RPMI8226 (cell line): Measurements from ENCODE around the gene POU2F3.

ENCODE experiments used
- DNase-seq: peaks from one replicate; pipeline ENCODE4 v3.0.0-alpha.2; 2015

The POU2F3 gene

DNA sequence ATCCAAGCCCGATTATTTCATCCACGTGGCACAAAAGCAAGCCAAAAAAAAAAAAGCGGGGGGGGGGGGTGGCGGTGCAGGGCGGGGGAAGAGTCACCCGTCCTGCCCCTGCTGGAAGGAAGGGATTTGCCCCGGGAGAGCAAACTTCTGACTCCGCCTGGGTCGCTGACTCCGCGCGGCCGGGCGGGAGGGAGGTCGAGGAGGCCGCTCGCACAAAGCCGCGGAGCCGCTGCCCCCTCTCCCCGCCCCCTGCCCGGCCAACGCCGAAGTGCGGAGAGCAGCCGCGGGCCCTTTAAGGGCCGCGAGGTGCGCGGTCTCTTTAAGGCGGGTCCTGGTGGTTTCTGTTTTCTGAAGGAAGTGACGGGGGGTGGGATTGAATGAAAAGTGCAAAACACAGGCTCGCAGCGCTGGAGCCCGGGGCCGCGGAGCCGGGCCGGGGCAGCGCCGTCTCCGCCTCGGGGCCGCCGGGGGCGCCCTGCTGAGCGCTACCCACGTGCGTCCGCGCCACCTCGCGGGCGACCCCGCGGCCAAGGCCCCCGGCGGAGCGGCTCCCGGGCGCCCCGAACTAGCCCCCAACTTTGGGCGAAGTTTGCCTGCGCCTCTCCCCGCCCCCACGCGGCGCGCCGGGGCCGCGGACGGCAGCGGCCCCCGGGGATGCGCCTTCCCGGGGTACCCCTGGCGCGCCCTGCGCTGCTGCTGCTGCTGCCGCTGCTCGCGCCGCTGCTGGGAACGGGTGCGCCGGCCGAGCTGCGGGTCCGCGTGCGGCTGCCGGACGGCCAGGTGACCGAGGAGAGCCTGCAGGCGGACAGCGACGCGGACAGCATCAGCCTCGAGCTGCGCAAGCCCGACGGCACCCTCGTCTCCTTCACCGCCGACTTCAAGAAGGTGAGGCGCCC is 29.1 kb upstream of the POU2F3 start, which contains the start of gene OAF:
TSS of gene OAF (plus strand) at position 407 of the 896 bp plus-strand sequence. CDS start at position 655, 248 bp downstream.
- DNase-seq, result peak; percentile 86

- peak; percentile 4 for DNase-seq
Observed at GRCh38 chr11:120211522-120212258, 28.2 kb upstream of the POU2F3 start.

GRCh38 chr11:120212259-120212878 is 27.6 kb upstream of the POU2F3 start:
- DNase-seq, result no peak

DNA sequence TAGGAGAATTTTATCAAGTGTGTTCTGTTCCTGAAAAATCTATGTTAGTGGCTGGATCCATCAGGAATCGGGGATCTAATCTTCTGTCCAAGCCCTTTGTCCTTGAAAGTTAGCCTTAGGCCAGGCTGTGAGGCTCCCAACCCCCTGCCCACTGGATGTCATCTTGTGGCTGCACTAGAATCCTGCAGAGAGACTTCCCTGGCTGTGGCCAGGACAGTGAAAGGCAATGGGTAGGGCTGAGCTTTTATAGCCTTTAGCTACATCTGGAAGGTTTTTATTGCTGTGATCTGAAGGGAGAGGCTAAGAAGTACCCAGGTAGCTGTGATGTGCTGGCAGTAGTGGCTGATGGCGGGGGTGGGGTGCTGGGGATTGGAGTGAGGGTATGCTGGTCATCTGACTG is 27.0 kb upstream of the POU2F3 start:
- DNase-seq, result no peak

DNA sequence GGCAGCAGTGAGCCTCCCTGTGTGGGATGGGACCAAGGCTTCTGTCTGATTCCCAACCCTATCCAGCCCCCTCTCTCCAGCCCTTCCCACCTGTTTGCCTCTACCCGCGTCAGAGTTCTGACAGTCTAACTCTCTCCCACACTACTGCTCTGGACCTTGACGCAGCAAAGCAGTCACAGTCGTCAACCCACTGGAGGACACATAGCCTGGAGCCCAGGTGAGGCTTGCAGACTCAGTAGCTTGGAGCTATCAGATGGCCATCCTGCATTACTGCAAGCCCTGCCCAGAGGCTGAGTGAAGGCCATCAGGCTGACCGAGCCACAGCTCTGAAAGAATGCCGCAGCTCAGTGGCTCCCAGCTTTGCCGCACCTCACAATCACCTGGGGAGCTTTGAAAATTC is 25.4 kb upstream of the POU2F3 start:
- DNase-seq, result no peak

GRCh38 chr11:120215634-120216033 is 24.3 kb upstream of the POU2F3 start:
- no peak for DNase-seq

- DNase-seq, result no peak
Observed at GRCh38 chr11:120216426-120217102, 23.4 kb upstream of the POU2F3 start.

DNA sequence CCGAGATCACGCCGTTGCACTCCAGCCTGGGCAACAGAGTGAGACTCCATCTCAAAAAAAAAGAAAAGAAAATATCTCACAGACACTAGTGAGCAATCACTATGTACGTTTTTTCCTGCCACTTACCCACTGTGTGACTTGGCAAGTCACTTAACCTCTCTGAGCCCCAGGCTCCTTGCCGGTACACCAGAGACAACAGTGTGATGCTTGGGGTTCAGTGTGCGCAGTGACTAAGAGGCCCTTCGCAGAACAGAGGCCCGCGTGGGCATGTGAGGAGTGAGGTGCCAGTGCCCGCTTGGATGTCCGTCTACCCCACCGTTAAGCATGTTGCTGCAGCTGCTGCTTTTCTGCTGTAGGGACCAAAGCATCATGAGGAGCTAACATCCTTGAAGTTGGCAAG is 22.4 kb upstream of the POU2F3 start:
- no peak for DNase-seq

DNA sequence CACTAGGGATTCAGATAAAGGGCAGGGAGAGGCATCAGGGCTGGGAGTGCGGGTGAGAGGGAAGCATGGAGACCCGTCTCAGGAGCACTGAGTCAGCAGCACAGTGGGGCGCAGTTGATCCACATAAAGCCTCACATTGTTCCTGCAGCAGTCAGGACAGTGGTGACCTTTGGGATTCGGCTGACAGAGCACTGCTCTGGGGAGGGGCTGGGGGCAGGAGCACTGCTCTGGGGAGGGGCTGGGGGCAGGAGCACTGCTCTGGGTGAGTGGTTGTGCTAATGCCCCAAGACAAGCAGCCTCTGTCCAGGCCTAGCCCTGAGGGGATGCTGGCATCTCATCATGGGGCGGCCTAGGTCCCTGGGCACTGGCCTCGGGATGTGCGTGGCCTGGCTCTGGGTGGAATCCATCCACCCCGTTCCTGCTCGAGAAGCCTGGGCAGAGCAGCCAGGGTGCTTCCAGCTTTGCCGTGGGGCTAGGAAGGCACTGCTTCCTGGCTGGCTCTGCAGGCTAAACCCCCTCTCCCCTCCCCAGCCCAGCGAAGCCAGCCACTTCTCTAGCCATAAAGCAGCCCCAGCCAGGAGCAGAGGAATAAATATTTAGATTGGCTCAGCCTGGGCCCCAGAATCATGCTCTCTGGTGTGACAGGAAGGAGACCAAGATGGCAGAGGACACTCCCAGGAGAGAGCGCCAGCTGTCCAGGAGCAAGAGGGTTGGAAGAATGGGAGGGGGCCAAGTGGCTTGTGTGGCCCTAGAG is 21.8 kb upstream of the POU2F3 start:
- DNase-seq, result no peak

DNA sequence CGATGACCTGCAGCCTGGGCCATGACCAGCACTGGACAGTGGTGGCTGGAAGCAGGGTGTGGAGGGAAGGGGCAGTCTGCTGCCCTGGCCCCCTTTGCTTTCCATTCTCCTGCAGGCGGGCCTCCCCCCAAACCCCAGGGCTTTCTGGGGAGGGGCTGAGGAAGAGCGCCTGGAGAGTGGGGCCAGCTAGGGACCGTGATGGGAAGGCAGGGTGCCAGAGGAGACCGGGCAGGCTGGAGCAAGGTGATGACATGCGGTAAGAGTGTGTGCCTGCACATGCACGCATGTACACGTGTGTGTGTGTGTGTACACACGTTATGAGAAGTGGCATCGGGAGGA is 21.3 kb upstream of the POU2F3 start:
- DNase-seq, result no peak

DNA sequence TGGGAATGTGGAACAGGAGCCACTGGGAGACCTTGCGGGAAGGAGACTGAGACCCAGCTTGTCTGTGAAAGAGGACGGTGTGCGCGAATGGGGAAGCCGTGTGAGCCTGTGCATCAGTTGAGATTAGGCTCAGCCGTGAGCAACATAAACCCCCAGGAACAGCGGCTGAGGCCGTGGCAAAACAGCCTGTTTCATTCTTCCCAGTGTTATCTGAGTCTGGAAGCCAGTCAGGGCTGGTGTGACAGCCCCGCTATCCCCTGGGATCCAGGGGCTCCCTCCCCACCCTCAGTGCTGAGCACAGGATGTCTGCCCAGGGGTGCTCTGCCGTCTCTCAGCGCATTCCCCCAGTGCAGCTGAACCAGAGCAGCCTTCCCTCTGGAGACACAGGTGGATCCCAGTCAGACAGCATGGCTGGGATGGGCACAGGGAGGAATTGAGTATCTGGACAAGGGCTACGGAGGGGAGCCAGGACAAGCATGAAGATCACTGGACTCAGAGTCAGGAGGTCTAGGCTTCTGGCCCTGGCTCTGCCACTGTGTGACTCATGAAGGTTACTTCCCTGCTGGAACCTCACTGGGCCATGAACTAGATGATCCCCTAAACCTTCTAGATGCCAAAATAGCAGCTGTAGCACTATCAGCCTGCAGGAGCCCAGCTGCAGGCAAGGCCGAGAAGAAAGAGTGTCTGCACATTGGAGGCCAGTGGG is 20.6 kb upstream of the POU2F3 start:
- DNase-seq, result no peak

GRCh38 chr11:120219938-120220746 is 19.8 kb upstream of the POU2F3 start:
- DNase-seq, result no peak

DNA sequence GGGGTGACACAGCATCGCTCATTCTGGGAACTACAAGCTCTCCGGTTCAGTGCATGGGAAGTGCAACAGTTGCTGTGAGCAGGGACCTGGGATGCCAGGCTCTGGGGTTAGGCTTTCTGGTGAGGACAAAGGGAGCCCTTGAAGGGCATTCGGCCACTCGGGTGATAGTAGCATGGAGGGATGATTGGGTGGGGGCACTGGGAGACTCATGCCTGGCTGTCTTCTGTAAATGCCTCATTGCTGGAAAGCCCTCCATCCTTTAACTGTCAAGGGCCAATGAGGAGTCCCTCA is 19.2 kb upstream of the POU2F3 start:
- no peak for DNase-seq

GRCh38 chr11:120221115-120221752 is 18.7 kb upstream of the POU2F3 start:
- DNase-seq, result no peak

DNA sequence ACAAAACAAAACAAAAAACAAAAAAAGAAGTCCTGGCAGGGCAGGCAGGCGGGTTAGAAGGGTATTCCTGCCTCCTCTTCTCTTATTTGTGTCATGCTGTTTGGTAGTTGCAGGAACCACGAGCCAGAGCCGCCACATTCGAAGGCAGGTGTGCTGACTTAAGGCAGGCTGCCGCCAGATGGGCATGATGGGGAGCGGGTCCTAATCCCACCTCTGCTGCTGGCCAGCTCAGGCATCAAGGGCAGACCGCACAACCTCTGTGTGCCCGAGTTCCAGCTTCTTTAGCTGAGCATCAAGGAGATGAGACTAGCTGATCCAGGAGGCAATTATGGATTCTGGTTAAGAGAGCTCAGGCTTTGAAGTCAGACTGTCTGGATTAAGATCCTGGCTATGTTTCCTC is 17.0 kb upstream of the POU2F3 start:
- no peak for DNase-seq

DNA sequence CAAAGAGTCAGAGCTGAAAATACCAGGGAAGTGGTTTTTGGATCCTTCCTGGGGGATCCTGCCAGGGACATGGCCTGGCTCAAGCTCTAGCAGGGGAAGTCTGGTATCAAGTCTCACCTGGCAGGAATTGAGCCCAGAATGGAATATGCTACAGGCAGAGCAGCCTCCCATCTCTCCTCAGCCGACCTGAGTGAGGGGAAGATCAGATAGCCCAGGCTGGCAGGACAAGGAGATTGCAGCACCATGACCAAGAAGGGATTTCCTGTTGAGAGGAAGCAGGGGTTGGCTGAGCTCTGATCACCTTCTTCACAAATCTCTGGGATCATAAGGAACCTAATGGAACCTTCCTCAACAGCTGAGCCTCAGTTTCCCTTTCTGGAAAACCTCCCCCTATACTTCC is 16.1 kb upstream of the POU2F3 start:
- DNase-seq, result no peak

DNA sequence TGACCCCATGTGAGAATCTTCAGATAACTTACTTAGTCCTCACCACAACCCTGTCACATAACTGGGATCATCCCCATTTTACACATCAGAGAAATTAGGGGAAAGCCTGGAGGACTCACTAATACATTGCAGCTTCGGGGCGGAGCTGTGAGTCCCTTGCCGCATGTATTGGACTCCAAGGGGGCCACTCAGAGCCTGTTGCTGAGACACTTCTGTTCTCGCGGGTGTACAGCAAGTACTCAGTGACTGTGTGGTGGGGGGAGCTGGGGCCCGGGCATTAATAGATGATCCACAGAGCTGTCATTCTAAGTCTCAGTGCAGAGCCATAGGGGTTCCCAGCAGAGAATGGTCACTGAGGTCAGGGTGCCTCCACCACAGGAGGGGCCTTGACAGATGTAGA is 15.6 kb upstream of the POU2F3 start:
- DNase-seq, result no peak

DNA sequence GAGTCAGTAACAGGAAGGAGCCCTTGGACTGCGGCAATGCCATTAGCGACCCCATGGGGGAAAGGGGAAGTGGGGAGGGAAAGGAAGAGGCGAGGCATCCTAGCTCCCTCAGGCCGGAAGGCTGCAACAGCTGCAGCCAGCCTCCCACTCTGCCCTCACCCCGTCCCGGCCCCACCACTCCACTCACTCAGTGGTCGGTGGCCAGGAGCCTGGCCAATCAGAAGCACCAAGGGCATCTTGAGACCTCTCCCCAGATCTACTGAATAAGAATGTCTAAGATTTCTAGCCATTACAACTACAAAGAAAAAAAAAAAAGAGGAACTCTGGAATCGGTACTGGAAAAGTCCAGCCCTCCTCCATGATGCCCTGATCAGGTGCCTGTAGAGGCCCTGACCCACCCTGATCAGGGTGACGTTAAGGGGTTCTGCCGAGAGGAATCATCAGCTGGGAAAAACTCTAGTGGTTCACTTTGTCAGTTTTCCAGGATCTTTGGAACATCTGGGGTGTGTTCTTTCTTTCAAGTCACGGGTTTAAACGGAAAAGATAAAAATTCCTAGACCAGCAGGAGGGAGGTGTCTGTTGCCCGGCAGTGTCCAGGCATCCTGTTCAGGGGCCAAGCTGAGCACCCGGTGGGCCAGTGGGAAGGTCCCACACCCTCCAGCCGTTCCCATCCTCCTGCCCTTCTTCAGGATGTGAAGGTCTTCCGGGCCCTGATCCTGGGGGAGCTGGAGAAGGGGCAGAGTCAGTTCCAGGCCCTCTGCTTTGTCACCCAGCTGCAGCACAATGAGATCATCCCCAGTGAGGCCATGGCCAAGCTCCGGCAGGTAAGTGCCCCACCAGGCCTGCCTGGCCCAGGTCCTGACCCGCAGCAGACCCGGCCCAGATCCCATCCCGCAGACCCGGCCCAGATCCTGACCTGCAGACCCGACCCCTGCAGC is 14.7 kb upstream of the POU2F3 start:
- no peak for DNase-seq

- DNase-seq, result no peak
Observed at GRCh38 chr11:120226242-120226641, 13.7 kb upstream of the POU2F3 start.
